GM12801 (cell line): Measurements from ENCODE around the gene PIK3CA.

Experiments used
- TF ChIP-seq, protein P1 (sequence below): IDR thresholded peaks from one replicate; pipeline ENCODE4 v1.5.1; 2011; ENCODE audit warnings: control low read depth; ENCODE audit not compliant: insufficient read length; ENCODE audit errors: extremely low read depth

The PIK3CA gene

DNA sequence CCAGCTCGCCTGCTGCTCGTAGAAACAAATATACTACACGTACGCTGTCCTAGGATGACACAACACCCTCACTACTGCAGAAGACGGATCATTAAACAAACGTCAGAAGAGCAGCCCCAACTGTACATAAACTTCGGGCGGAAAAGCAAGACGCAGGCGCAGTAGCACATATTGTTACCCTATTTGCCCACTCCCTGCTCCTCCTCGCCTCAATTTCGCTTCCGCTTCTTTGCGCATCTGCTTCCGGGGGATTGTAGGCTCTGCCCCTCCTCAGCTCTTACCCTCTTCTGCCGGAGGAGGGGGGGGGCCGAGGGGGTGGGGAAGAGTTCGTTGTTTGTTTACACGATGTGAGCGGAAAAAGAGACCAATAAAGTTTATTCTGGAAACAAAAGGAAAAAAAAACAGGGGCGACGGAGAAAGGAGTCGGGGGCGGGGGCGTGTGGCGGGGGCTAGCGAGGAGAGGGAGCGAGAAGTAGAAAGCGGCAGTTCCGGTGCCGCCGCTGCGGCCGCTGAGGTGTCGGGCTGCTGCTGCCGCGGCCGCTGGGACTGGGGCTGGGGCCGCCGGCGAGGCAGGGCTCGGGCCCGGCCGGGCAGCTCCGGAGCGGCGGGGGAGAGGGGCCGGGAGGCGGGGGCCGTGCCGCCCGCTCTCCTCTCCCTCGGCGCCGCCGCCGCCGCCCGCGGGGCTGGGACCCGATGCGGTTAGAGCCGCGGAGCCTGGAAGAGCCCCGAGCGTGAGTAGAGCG lies at the start of gene PIK3CA:
PIK3CA (plus strand) TSS at position 485 of the 743 bp plus-strand sequence. CDS start 50,469 bp downstream, outside the sequence.
- TF ChIP-seq, protein P1, sequence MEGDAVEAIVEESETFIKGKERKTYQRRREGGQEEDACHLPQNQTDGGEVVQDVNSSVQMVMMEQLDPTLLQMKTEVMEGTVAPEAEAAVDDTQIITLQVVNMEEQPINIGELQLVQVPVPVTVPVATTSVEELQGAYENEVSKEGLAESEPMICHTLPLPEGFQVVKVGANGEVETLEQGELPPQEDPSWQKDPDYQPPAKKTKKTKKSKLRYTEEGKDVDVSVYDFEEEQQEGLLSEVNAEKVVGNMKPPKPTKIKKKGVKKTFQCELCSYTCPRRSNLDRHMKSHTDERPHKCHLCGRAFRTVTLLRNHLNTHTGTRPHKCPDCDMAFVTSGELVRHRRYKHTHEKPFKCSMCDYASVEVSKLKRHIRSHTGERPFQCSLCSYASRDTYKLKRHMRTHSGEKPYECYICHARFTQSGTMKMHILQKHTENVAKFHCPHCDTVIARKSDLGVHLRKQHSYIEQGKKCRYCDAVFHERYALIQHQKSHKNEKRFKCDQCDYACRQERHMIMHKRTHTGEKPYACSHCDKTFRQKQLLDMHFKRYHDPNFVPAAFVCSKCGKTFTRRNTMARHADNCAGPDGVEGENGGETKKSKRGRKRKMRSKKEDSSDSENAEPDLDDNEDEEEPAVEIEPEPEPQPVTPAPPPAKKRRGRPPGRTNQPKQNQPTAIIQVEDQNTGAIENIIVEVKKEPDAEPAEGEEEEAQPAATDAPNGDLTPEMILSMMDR: no peak

DNA sequence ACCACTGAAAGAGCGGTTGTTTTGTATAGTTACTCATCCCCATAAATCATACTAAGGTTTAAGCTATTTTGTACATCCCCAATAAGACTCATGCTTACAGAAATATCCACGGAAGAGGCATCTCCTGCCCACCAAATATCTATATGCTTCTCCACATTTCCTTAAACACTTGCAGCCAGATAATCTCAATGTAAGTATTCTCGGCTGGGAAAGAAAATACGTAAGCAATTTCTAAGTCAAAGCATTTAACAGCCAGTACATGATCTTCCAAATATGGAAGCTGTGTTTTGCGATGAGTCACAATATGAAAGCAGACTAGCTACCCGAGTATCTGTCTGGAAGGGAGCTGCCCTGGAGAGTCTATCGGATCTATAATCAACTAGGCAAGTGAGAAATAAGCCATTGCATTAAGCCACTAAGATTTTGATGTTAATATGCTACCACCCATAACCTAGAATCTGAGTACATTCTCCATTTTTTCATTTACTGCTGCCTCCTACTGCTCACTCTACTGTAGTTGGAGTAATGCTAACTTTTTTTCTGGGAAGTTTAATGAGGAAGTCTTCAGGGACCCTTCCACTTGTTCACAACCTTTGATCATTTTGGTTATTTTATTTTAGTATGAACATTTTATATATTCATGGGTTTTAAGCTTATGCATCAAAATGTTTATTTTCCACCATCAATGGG lies 49.6 kb upstream of the PIK3CA start:
- TF ChIP-seq, protein P1: no peak

DNA sequence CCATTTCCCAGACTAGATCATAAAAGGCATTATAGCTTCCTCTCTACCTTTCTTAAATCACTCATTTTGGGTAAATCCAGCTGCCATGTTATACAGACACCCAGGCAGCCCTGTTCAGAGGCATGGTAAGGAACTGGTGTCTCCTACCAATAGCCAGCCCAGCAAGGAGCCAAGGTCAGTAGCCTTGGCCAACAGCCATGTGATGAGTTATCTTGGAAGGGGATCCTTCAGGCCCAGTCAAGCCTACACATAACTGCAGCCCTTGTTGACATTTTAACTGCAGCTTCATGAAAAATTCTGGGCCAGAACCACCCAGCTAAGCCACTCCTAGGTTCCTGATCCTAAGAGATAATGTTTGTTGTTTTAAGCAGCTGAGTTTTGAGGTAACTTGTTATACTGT lies 47.5 kb upstream of the PIK3CA start:
- TF ChIP-seq, protein P1: no peak

DNA sequence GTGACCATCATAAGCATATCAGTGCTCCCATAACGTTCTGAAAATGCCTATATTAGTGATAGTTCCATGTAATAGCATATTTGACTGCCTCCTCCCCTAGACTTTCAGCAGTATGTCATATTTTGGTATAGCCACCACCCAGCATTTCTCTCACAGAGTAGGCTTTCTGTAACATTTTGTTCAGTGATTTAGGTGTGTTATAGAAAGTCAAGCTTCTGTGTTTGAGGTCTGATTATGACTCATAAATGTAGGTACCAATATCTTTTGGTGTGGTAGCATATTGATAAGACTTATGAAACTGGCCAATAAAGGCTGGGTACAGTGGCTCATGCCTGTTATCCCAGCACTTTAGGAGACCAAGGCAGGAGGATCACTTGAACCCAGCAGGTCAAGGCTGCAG lies 42.3 kb upstream of the PIK3CA start:
- TF ChIP-seq, protein P1: no peak

DNA sequence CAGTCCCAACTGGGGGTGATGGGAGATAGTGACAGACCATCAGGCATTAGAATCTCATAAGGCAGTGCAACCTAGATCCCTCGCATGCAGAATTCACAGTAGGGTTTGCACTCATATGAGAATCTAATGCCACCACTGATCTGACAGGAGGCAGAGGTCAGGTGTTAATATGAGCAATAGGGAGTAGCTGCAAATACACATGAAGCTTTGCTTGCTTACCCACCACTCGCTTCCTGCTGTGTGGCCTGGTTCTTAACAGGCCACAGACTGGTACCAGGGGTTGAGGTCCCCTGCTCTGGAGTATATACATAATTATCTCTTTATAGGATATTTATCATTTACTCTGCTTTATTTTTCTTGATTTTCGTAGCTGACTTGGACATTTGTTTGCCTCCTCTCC lies 40.5 kb upstream of the PIK3CA start:
- TF ChIP-seq, protein P1: no peak

DNA sequence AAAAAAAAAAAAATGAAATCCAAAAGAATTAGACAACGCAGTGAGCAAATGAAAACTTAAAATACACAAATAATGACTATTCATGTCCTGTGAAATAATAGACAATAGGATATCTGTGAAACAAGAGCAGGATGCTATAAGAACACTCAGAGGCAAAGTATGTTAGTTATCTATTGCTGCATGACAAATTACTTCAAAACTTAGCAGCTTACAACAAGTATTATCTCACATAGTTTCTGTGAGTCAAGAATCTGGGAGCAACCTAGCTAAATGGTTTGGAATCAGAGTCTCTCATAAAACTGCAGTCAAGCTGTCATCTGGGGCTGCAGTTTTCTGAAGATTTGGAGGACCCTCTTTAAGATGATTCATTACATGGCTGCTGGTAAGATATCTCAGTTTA lies 40.1 kb upstream of the PIK3CA start:
- TF ChIP-seq, protein P1: no peak

DNA sequence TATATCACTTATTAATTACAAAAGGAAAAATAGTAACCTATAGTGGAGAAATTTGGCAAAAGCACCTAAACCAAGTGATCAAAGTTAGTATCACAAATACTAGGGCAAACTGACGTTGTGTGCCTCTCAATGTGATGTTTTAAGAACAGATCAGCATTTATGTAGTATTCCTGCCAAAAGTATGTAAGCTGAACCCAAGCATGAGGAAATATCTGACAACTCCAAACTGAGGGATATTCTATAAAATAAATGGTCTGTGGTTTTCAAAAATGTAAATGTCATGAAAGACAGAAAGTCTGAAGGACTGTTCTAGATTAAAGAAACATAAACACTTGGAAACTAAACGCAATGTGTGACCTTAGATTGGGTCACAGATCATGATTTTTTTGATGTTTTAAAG lies 34.3 kb upstream of the PIK3CA start:
- TF ChIP-seq, protein P1: no peak
